Measurements from ENCODE around the gene ASPDH.

DNA sequence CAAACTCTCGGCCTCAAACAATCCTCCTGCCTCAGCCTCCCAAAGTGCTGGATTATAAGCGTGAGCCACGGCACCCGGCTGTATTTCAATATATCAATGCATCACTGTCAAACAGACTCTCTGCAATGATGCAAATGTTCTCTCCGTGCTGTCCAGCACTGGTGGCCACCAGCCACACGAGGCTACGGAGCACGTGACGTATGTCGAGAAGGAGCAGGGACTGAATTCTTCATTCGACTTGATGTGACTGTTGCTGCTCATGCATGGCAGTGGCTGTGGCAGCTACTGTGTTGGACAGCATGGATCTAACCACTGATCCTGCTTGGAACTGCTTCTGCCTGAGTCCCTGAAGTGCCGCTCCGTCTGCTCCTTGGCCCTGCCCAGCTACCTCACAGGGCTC lies 44.7 kb upstream of the ASPDH start:
- TF ChIP-seq POLR2AphosphoS5 (IDR thresholded peaks at IDR 0.05; ENCODE audit: low read depth, low read length): no peak
- TF ChIP-seq TAF1 (IDR thresholded peaks at IDR 0.05; ENCODE audit: borderline replicate concordance, low read depth, low read length): no peak
- no peak for TF ChIP-seq POLR2A (IDR thresholded peaks at IDR 0.05; ENCODE audit: low read depth, low read length)
